GM19455 (cell line): ENCODE data around the gene ADD2.
"Not testable (repeated sequence)": the region's sequence is repeated elsewhere in the genome, so short reads cannot be mapped to it uniquely, and the experiment has no call there.

ENCODE experiments used
- ATAC-seq: cut with Tn5 transposase; IDR thresholded peaks from one replicate; pipeline ENCODE4 v1.9.1; 2021; ENCODE audit not compliant: unreplicated experiment

Gene ADD2

GRCh38 chr2:70767699-70768589 lies at the start of gene ADD2:
Gene ADD2, minus strand, starts transcription at chr2:70768200. Its CDS starts 61,792 bp downstream, at chr2:70706408.
- no peak for ATAC-seq

- ATAC-seq, result no peak
Observed at GRCh38 chr2:70817284-70817954, 49.4 kb upstream of the ADD2 start.

- no peak for ATAC-seq
Observed at GRCh38 chr2:70816726-70817125, 48.7 kb upstream of the ADD2 start.

- ATAC-seq, result no peak
Observed at GRCh38 chr2:70808983-70809958, 41.3 kb upstream of the ADD2 start.

- no peak for ATAC-seq
Observed at GRCh38 chr2:70807828-70808118, 39.8 kb upstream of the ADD2 start.

- ATAC-seq, result no peak
Observed at GRCh38 chr2:70807102-70807827, 39.3 kb upstream of the ADD2 start.

GRCh38 chr2:70806620-70807019 lies 38.6 kb upstream of the ADD2 start:
- ATAC-seq, result no peak

GRCh38 chr2:70806013-70806412 lies 38.0 kb upstream of the ADD2 start:
- ATAC-seq, result no peak

GRCh38 chr2:70801607-70802263 lies 33.7 kb upstream of the ADD2 start:
- no peak for ATAC-seq

GRCh38 chr2:70799706-70800105 lies 31.7 kb upstream of the ADD2 start:
- no peak for ATAC-seq

- ATAC-seq, result not testable (repeated sequence)
Observed at GRCh38 chr2:70797996-70798395, 30.0 kb upstream of the ADD2 start.

- ATAC-seq, result no peak
Observed at GRCh38 chr2:70797506-70797905, 29.5 kb upstream of the ADD2 start.

GRCh38 chr2:70796262-70796661 lies 28.3 kb upstream of the ADD2 start:
- no peak for ATAC-seq

- ATAC-seq, result no peak
Observed at GRCh38 chr2:70795164-70795995, 27.4 kb upstream of the ADD2 start.

- no peak for ATAC-seq
Observed at GRCh38 chr2:70793450-70793849, 25.4 kb upstream of the ADD2 start.

- no peak for ATAC-seq
Observed at GRCh38 chr2:70790136-70790828, 22.3 kb upstream of the ADD2 start, which contains the start of gene FIGLA. Gene FIGLA, minus strand, starts transcription at chr2:70790643. Its CDS starts 5 bp downstream, at chr2:70790638.

- no peak for ATAC-seq
Observed at GRCh38 chr2:70789304-70790135, 21.5 kb upstream of the ADD2 start.
